BE2C (cell line): Measurements from ENCODE around the gene ARHGAP27.
A peak's percentile ranks its signal among the peaks of the same experiment; 100 is the strongest.

Experiments used
- DNase-seq: peaks from one replicate; pipeline ENCODE4 v3.0.0-alpha.2; 2020
- H3K27me3 ChIP-seq: fragments of 250-450 bp; sonication (Bioruptor Pico); 2 replicates; pipeline ENCODE4 v1.5.1; 2020; ENCODE audit warnings: mild to moderate bottlenecking
- H3K36me3 ChIP-seq: fragments of 250-450 bp; sonication (Bioruptor Pico); 2 replicates; pipeline ENCODE4 v1.5.1; 2020; ENCODE audit warnings: mild to moderate bottlenecking
- H3K4me1 ChIP-seq: fragments of 250-450 bp; sonication (Bioruptor Pico); 2 replicates; pipeline ENCODE4 v1.5.1; 2020
- H3K4me3 ChIP-seq: 2 replicates; pipeline ENCODE4 v1.5.1; 2011; ENCODE audit warnings: low read depth, low read length
- H3K9me3 ChIP-seq: fragments of 250-450 bp; sonication (Bioruptor Pico); 2 replicates; pipeline ENCODE4 v1.5.1; 2020
- CTCF ChIP-seq: IDR thresholded peaks from 2 replicates; pipeline ENCODE4 v1.5.1; 2012; ENCODE audit warnings: mild to moderate bottlenecking, low read depth, low read length

Gene ARHGAP27

GRCh38 chr17:45394913-45395568, 37.6 kb downstream of the ARHGAP27 start:
- peak overlapping the region; percentile 47 for H3K4me3 ChIP-seq
- DNase-seq = peak; percentile 91
- H3K4me1 ChIP-seq = peaks cover 3% of the 10 kb centered on the region; the same call in 1 of the 2 replicates
- peak; percentile 88 for TF ChIP-seq CTCF
- H3K36me3 ChIP-seq = no peaks in the 10 kb centered on the region
- H3K9me3 ChIP-seq = no peaks in the 10 kb centered on the region
- H3K27me3 ChIP-seq = no peaks in the 10 kb centered on the region

GRCh38 chr17:45394564-45394912, 38.1 kb downstream of the ARHGAP27 start:
- no peak for TF ChIP-seq CTCF
- peaks cover 3% of the 10 kb centered on the region; the same call in 1 of the 2 replicates for H3K4me1 ChIP-seq
- no peaks in the 10 kb centered on the region for H3K9me3 ChIP-seq
- H3K4me3 ChIP-seq = no peak overlapping the region; the same call in 1 of the 2 replicates
- H3K27me3 ChIP-seq = no peaks in the 10 kb centered on the region
- no peak for DNase-seq
- H3K36me3 ChIP-seq = no peaks in the 10 kb centered on the region

- Histone ChIP-seq H3K9me3 (no peaks in the 10 kb centered on the region), H3K4me3 (no peak overlapping the region), H3K27me3 (no peaks in the 10 kb centered on the region), H3K4me1 (peaks cover 3% of the 10 kb centered on the region; the same call in 1 of the 2 replicates), H3K36me3 (no peaks in the 10 kb centered on the region)
- no peak for DNase-seq
- TF ChIP-seq CTCF = no peak
Measured at GRCh38 chr17:45394091-45394490, 38.6 kb downstream of the ARHGAP27 start.

- no peak for DNase-seq
- no peak for TF ChIP-seq CTCF
- H3K36me3 ChIP-seq = no peaks in the 10 kb centered on the region
- no peaks in the 10 kb centered on the region for H3K27me3 ChIP-seq
- H3K9me3 ChIP-seq = no peaks in the 10 kb centered on the region
- no peak overlapping the region for H3K4me3 ChIP-seq
- peaks cover 3% of the 10 kb centered on the region; the same call in 1 of the 2 replicates for H3K4me1 ChIP-seq
Measured at GRCh38 chr17:45393411-45393810, 39.3 kb downstream of the ARHGAP27 start.

- Histone ChIP-seq H3K9me3 (no peaks in the 10 kb centered on the region), H3K4me1 (peaks cover 3% of the 10 kb centered on the region; the same call in 1 of the 2 replicates), H3K36me3 (no peaks in the 10 kb centered on the region), H3K4me3 (no peak overlapping the region), H3K27me3 (no peaks in the 10 kb centered on the region)
- no peak for TF ChIP-seq CTCF
- no peak for DNase-seq
Measured at GRCh38 chr17:45391918-45392317, 40.8 kb downstream of the ARHGAP27 start.

GRCh38 chr17:45391291-45391690, 41.4 kb downstream of the ARHGAP27 start:
- Histone ChIP-seq H3K9me3 (no peaks in the 10 kb centered on the region), H3K27me3 (no peaks in the 10 kb centered on the region), H3K36me3 (no peaks in the 10 kb centered on the region), H3K4me3 (no peak overlapping the region), H3K4me1 (peaks cover 3% of the 10 kb centered on the region; the same call in 1 of the 2 replicates)
- TF ChIP-seq CTCF = no peak
- DNase-seq = no peak
